ENCODE results near the gene MMP7.

Gene MMP7

DNA sequence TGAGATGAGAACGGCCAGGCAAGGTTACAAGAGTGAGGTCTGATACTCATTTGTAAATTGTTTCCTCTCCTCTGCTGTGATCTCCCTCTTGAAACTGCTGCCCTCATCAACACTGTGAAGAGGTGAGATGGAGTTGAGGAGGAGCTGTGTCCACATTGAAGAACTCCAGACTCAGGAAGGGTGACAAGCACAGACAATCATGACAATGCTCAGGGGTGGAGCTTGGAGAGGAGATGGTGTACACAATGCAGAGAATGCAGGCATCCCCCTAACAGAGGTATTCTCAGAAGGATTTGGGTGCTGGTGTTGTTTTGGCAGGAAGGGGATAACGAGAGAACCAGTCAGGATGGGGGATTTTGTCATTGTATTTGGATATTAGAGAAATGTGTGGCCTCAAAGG is 21.5 kb upstream of the MMP7 start:
- Histone ChIP-seq H3K27me3 (no peaks in the 10 kb centered on the region), H3K4me1 (no peaks in the 10 kb centered on the region), H3K4me3 (no peak overlapping the region), H3K36me3 (no peaks in the 10 kb centered on the region), H3K9me3 (no peaks in the 10 kb centered on the region), H3K27ac (no peak overlapping the region)
- no peak for DNase-seq
- intact Hi-C loops (cut with DNase I; ENCODE audit: low total_unique reads) = no loop called here
- TF ChIP-seq, protein P1, sequence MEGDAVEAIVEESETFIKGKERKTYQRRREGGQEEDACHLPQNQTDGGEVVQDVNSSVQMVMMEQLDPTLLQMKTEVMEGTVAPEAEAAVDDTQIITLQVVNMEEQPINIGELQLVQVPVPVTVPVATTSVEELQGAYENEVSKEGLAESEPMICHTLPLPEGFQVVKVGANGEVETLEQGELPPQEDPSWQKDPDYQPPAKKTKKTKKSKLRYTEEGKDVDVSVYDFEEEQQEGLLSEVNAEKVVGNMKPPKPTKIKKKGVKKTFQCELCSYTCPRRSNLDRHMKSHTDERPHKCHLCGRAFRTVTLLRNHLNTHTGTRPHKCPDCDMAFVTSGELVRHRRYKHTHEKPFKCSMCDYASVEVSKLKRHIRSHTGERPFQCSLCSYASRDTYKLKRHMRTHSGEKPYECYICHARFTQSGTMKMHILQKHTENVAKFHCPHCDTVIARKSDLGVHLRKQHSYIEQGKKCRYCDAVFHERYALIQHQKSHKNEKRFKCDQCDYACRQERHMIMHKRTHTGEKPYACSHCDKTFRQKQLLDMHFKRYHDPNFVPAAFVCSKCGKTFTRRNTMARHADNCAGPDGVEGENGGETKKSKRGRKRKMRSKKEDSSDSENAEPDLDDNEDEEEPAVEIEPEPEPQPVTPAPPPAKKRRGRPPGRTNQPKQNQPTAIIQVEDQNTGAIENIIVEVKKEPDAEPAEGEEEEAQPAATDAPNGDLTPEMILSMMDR (IDR thresholded peaks at IDR 0.05) = no peak

DNA sequence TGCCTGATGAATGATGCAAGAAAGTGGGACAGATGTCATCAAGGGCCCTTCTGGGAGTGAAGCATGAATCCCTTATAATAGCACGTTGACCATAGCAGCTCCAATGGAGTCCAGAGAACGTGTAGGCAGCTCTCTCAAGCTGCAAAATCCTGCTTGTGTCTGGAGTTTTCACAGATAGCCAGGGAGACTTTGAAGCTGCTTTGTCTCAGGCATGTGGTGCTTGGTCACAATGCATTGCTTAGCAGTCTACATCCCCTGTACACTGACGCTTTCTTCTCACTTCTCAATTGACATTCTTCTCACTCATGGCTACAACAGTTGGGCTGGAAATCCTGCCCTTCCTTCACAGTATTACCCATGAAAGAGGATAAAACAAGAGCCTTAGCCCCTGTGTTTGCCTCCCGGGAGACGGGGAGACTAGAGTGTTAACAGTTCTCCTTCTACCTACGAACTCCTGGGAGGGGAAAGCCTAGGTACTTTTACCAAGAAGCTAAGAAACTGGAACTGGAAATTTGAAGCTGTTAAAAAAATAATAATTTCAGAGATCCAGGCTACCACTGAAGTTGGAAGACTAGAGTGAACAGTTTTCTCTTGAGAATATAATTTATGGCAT is 20.7 kb upstream of the MMP7 start:
- H3K27ac ChIP-seq = no peak overlapping the region
- intact Hi-C loops (cut with DNase I; ENCODE audit: low total_unique reads) = no loop called here
- H3K36me3 ChIP-seq = no peaks in the 10 kb centered on the region

DNA sequence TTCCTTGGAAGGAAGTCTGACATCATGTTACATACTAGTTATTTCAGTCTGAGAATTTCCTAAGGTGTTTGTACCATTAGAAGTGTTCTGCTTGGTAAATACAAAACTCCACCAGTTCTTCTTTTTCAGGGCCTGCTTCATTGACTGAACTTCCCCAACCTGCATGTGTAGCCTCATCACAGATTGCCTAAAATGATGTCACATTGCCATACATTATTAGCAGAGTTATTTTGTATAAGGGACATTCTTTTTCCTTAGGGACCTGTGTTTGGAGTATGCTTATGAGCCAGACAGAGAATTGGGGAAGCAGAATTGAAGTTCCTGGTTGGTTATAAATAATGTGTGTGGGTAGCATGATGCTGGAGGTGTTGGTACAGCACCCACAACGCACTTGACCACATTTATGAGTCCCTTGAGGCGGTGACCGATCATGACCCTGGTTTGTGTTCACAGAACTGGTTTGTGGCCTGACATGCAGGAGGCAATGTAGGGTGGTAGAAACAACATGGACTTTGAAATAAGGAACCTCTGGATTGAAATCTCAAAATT is 16.4 kb upstream of the MMP7 start:
- Histone ChIP-seq H3K9me3 (no peaks in the 10 kb centered on the region), H3K4me1 (no peaks in the 10 kb centered on the region), H3K27me3 (no peaks in the 10 kb centered on the region), H3K27ac (no peak overlapping the region), H3K36me3 (no peaks in the 10 kb centered on the region), H3K4me3 (no peak overlapping the region)
- intact Hi-C loops (cut with DNase I; ENCODE audit: low total_unique reads) = no loop called here
- no peak for DNase-seq
- TF ChIP-seq, protein P1 (IDR thresholded peaks at IDR 0.05) = no peak

More for the DNA sequence above, 20.7 kb upstream of the MMP7 start:
- H3K27me3 ChIP-seq = no peaks in the 10 kb centered on the region
- TF ChIP-seq, protein P1 (IDR thresholded peaks at IDR 0.05) = no peak
- no peaks in the 10 kb centered on the region for H3K9me3 ChIP-seq
- no peak for DNase-seq
- H3K4me1 ChIP-seq = no peaks in the 10 kb centered on the region
- no peak overlapping the region for H3K4me3 ChIP-seq

DNA sequence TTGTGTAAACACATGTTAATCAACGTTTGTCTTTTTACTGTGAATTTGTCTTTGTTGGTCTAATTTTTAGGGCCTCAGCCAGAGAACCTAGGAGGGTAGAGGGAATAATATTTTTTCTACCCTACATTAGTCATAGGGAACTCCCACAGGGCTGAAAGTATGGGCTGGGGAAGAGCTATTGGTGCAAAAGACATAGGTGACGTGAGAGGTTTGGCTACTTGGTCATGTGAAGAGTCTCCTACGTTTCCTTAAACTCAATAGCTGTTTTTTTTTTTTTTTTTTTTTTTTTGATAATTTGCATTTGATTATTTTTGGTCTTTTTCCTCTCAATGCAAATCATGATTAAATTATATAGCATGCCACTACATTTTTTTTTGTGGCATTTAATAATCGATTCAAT is 15.9 kb upstream of the MMP7 start:
- TF ChIP-seq, protein P1 (IDR thresholded peaks at IDR 0.05) = no peak
- H3K27ac ChIP-seq = no peak overlapping the region
- H3K9me3 ChIP-seq = no peaks in the 10 kb centered on the region
- no peak overlapping the region for H3K4me3 ChIP-seq
- H3K4me1 ChIP-seq = no peaks in the 10 kb centered on the region
- intact Hi-C loops (cut with DNase I; ENCODE audit: low total_unique reads) = no loop called here
- DNase-seq = no peak
- H3K36me3 ChIP-seq = no peaks in the 10 kb centered on the region
- no peaks in the 10 kb centered on the region for H3K27me3 ChIP-seq

- intact Hi-C loops (cut with DNase I; ENCODE audit: low total_unique reads) = no loop called here
- H3K36me3 ChIP-seq = no peaks in the 10 kb centered on the region
- H3K4me1 ChIP-seq = no peaks in the 10 kb centered on the region
- no peaks in the 10 kb centered on the region for H3K9me3 ChIP-seq
- DNase-seq = no peak
- TF ChIP-seq, protein P1 (IDR thresholded peaks at IDR 0.05) = no peak
- no peak overlapping the region for H3K27ac ChIP-seq
- H3K27me3 ChIP-seq = no peaks in the 10 kb centered on the region
- H3K4me3 ChIP-seq = no peak overlapping the region
Measured at GRCh38 chr11:102545701-102546100, 15.2 kb upstream of the MMP7 start.
